GM21825 (cell line): ENCODE data around the gene VIL1.

ENCODE experiments used
- ATAC-seq: cut with Tn5 transposase; IDR thresholded peaks from one replicate; pipeline ENCODE4 v1.9.1; 2021; ENCODE audit warnings: mild to moderate bottlenecking, moderate library complexity; ENCODE audit not compliant: unreplicated experiment

Gene VIL1

GRCh38 chr2:218482651-218483050, 63.7 kb downstream of the VIL1 start:
- ATAC-seq = no peak

GRCh38 chr2:218485986-218486667, 67.2 kb downstream of the VIL1 start:
- ATAC-seq = no peak

GRCh38 chr2:218500501-218501060, 81.7 kb downstream of the VIL1 start:
- ATAC-seq = no peak

GRCh38 chr2:218501665-218502064, 82.7 kb downstream of the VIL1 start:
- ATAC-seq = no peak
